Right lobe of liver (tissue), 4 donors: ENCODE data around the gene CTU2.
A peak's percentile ranks its signal among the peaks of the same experiment; 100 is the strongest.

ENCODE experiments used
- CTCF ChIP-seq, 4 donors: fragments of 200-600 bp in 3 of 4; fragments of 450-650 bp in 1 of 4; IDR thresholded peaks; one replicate each; pipeline versions ENCODE4 v1.5.1 to v1.8.0; 2016 to 2022; ENCODE audit warnings: antibody characterized with exemption in 4 of 4, mild to moderate bottlenecking in 2 of 4
- POLR2A ChIP-seq: fragments of 450-650 bp; IDR thresholded peaks from one replicate; pipeline ENCODE4 v1.6.1; 2017; ENCODE audit warnings: antibody characterized with exemption, mild to moderate bottlenecking
- donor health status: DM: no; HTN: no; CAD: no.
- donor health status: DM: no; HTN: no; CAD: no.
- donor health status: DM: no; HTN: yes; CAD: no.

DNA sequence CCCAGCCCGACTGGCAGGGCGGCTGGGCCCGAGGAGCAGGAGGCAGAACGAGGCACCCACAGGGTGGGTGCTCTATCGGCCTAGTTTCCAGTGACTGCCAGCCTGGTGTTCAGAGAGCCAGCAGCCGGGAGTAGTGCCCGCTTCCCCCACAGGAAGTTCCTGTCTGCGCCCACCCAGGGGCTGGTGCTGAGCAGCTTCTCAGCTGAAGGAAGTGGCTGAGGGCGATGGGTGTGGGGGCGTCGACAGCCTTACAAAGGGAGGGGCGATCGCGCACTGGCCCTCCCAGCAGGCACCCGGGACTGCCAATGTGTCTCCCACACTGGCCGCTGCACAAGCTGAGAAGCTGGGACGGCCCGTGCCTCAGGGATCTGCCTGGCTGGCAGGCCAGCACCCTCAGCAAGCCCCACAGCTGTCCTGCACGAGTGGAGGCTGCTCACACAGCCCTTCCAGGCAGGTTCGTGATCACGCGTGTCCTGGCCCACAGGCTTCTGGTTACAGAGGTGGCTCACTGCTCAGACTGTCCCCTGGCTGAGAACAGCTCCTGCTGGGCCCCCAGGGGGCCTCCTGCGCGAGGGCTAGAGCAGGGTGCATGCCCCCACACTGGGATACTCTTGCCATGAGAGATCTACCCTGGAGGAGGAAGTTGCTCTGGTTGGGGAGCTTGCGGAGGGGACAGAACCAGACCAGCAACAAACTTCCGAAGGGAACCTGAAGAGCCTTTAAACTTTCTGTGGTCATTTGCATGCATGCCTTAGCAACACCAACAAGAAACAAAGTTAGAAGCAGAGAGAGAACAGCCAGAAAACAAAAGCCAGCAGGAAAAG, 2.6 kb upstream of the CTU2 start:
- TF ChIP-seq POLR2A (peak; percentile 24), CTCF (IDR thresholded peaks at IDR 0.05) (no peak)
